Activated T-cell treated with anti-CD3 and anti-CD28 coated beads, Interleukin-2, amount 50 U/mL, for 1 hour (primary cell): ENCODE measurements around the gene KCNK10.

Source experiments
- DNase-seq: peaks from one replicate; pipeline ENCODE4 v3.0.0-alpha.2; 2020

The KCNK10 gene, protein sequence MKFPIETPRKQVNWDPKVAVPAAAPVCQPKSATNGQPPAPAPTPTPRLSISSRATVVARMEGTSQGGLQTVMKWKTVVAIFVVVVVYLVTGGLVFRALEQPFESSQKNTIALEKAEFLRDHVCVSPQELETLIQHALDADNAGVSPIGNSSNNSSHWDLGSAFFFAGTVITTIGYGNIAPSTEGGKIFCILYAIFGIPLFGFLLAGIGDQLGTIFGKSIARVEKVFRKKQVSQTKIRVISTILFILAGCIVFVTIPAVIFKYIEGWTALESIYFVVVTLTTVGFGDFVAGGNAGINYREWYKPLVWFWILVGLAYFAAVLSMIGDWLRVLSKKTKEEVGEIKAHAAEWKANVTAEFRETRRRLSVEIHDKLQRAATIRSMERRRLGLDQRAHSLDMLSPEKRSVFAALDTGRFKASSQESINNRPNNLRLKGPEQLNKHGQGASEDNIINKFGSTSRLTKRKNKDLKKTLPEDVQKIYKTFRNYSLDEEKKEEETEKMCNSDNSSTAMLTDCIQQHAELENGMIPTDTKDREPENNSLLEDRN

DNA sequence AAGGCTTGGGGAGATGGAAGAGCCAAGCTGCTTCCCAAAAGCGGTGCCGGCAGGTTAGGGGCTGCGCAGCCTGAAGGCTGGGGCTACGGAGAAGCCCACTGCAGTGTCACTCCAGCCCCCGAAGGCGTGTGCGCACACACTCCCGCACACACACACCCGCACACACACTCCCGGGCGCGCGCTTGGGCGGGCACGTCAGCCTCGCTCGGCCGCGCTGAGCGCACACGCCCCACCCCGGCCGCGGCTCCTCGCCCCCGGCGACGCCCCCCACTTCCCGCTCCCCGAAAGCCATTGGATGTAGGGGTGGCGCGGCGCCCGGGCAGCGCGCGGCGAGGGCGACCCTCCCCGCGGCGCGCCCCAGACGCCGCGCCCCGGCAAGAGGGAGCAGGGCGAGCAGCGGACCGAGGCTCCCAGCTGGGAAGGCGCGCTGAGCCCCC, at the start of gene KCNK10:
Gene KCNK10, minus strand, starts transcription at position 184 of the 437 bp plus-strand sequence. CDS start 471 bp downstream, outside the sequence.
- DNase-seq: no peak

DNA sequence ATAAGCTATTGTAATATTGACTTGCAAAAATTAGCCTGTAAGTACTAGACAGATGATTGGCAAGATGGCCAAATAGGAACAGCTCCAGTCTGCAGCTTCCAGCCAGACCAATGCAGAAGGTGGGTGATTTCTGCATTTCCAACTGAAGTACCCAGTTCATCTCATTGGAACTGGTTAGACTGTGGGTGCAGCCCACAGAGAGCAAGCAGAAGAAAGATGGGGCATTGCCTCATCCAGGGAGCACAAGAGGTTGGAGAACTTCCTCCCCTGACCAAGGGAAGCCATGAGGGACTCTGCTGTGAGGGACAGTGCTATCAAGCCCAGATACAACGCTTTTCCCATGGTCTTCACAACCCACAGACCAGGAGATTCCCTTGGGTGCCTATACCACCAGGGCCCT, 46.4 kb upstream of the KCNK10 start:
- DNase-seq: no peak

DNA sequence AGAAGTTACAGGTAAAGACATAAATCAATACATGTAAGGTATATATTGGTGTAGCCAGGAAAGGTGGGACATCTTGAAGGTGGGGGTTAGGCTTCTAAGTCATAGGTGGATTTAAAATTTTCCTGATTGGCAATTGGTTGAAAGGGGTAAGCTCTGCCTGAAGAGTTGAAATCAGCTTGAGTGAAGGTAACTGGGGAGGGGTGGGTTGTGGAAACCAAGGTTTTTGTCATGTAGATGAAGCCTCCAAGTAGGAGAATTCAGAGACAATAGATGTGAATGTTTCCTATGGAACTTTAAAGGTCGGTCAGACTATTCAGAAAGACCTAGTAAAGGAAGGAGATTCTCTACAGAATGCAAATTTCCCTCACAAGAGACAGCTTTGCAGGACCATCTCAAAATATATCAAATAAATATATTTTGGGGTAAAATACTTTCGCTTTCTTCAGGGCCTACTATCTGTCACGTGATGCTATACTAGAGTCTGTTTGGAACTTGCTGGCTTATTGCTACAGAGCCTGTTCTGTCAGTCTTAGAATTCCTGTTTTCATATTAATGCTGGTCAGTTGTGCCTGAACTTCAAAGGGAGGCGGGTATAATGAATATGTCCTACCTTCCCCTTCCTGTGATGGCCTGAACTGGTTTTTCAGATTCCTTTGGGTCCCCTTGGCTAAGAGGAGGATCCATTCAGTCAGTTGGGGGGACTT, 41.8 kb upstream of the KCNK10 start:
- no peak for DNase-seq

DNA sequence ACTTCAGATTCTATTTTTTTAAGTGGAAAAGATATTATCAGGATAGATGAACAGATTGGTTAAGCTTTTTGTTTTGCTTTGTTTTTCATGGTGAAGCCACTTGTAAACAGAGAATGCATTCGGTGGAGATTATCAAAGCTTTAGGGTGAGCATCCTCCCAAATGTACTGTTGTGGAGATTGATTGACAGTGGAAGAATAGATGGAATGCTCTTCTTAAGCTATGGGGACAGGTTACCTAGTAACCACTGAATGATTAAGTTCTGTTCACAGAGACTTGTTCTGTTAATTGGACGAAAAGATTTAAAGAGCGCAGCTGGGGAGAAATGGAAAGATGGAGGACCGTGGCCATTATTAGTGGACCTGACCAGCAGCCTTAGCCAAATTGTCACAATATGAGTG, 40.6 kb upstream of the KCNK10 start:
- no peak for DNase-seq

DNA sequence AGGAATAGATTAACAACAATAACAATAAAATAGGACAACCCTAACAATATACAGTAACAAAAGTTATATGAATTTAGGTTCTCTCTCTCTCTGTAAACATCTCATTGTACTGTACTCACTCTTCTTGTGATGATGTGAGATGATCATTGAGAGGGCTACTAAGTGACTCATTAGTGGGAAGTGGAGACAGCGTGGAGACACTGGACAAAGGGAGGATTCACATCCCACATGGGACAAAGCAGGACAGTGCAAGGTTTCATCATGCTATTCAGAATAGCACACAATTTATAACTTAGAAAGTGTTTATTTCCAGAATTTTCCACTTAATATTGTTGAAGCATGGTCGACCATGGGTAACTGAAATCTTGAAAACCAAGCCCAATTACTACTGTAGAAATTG, 36.4 kb upstream of the KCNK10 start:
- DNase-seq: no peak

DNA sequence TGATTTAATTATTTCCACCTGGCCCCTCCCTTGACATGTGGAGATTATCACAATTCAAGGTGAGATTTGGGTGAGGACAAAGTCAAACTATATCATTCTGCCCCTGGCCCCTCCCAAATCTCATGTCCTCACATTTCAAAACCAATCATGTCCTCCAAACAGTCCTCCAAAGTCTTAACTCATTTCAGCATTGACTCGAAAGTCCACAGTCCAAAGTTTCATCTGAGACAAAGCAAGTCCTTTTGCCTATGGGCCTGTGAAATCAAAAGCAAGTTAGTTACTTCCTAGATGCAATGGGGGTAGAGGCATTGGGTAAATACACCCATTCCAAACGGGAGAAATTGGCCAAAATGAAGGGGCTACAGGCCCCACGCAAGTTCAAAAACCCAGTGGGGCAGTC, 31.3 kb upstream of the KCNK10 start:
- no peak for DNase-seq

DNA sequence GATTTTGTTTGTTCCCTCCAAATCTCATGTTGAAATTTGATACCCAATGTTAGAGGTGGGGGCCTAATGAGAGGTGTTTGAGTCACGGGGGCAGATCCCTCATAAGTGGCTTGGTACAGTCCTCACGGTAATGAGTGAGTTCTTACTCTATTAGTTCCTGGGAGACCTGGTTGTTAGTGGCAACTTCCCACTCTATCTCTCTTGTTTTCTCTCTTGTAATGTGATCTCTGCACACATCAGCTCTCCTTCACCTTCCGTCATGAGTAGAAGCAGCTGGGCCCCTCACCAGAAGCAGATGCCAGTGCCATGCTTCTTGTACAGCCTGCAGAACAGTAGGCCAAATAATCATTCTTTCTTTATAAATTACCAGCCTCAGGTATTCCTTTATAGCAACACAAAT, 29.6 kb upstream of the KCNK10 start:
- DNase-seq: no peak

DNA sequence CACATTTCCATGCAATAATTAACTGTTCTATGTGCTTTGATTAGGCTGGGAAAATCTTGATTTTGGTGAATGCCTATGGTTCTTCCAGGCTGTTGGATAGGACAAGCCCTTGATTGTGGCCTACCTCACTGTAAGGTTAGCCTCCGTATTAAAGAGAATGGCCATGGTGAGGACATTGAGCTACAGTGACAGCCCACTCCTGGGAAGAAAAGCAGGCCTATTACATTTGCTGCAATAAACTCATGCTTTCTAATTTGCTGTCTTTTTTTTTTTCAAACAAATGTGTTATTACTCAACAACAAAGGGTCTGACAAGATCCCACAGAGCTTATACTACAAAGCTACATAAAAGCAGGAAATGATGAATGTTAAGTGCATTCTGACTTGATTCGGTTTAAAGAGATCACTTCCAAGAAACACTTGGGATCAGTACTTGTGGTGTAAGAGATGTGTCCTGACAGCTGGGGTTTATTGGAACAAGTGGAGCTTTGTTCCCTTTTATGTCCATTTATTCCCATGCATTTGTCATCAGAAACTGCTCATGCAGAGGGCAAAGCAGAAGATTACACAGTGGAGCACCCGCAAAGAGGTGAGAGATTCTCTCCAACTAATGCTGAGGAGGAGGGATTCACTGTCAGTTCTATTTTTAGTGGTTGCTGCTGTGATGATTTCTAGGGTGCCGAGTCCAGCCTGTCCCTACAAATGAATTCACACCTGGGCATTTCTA, 29.1 kb upstream of the KCNK10 start:
- DNase-seq: no peak

DNA sequence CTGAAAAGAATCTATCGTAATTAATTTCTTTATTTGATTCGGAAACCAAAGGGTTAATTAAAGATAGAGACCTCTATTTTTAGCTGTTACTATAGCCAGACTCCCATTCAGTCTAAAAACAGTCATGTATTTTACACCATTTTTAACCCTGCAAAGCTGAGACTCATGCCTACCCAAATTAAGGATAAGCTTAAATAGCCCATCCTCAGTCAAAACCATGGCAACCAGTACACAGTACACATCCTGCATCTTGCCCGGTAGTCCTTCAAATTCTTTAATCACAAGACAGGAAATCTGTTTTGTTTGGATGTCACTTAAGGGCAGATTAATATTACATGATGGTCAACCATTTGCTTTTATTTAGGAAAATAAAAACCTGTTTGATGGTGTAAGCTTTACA, 25.5 kb upstream of the KCNK10 start:
- no peak for DNase-seq

DNA sequence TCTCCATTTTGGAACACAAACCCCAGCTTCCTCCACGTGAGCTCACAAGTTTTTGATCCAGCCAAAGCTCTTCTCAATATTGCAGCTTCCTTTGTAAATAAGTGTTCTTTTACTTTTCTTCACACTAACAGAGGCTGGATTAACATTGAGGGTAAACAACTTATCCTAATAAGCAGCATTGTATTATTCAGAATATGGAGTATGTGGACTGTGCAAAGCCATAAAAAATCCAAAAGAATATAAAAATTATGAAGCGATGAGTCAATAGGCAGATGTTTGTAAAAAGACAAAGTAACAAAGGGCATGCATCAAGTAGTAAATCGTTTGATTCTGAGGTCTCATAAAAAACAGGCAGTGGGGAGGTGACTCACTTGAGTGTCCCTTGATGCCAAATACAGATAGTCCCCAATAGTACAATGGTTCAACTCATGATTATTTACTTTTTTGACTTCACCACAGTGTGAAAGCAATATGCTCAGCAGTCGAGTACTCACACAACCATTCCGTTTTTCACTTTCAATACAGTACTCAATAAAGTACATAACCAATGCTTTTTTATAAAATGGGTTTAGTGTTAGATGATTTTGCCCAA, 23.1 kb upstream of the KCNK10 start:
- no peak for DNase-seq

DNA sequence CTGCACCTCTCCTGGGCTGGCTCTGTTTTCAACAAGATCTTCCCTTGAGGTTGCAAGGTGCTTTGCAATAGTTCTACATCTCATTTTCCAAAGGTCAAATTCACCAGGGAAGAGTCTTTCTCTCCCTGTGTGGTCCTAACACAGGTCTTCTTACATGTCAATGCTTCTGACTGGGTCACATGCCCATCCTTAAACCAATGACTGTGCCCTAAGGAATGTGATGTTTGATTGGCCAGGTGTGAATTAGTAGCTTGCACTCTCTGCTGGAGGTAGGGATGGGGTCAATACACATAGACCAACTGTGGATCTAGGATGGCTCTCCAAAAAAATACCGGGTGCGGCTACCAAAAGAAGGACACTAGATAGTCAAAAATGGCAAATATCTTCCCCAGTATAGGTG, 19.9 kb upstream of the KCNK10 start:
- DNase-seq: no peak

DNA sequence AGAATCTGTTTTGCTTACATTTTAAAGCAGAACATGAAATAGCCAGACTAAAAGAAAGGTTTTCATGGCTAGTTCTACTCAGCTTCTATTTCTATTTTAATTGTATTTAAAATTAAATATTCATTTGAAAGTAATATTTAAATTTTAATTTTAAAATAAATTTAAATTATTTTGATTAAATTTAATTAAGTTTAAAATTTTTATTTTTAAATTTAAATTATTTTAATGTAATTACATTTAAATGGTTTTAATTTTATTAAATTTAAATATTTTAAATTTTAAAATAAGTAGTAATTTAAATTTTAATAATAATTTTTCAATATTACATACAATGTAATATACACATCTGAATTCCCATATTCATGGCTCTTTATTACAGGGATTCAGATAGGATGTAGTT, 17.3 kb upstream of the KCNK10 start:
- DNase-seq: no peak

DNA sequence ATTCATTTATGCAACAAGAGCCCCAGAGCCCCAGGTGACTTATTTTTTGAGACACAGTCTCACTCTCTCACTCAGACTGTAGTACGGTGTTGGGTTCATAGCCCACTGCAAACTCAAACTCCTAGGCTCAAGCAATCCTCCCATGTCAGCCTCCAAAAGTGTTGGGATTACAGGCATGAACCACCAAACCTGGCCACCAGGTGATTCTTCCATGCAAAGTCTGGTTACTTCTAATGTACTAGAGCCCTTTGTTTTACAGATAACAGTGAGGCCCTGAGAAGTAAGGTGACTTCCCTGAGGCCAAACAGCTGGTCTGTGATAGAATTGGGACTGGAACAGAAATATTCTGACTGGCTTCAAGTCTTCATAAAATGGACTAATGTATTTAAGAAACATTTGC, 10.0 kb upstream of the KCNK10 start:
- DNase-seq: no peak

DNA sequence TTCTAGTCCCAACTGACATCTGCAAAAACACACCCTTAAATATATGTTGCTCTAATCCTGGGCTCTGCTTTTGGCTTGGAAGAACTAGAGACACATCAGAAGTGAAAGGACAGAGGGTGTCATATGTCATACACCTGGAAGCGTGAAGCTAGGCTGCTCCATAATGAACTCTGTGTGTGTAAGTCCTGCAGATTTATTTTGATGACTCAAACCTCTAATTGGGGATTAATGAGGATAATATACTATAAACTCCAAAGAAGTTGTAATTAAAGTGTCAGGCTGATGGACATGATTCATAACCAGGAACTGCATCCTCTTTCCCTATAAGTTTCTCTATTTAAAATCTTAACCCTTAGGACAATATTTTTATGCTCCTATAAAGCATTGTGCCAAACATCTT, 4.4 kb upstream of the KCNK10 start:
- DNase-seq: no peak

DNA sequence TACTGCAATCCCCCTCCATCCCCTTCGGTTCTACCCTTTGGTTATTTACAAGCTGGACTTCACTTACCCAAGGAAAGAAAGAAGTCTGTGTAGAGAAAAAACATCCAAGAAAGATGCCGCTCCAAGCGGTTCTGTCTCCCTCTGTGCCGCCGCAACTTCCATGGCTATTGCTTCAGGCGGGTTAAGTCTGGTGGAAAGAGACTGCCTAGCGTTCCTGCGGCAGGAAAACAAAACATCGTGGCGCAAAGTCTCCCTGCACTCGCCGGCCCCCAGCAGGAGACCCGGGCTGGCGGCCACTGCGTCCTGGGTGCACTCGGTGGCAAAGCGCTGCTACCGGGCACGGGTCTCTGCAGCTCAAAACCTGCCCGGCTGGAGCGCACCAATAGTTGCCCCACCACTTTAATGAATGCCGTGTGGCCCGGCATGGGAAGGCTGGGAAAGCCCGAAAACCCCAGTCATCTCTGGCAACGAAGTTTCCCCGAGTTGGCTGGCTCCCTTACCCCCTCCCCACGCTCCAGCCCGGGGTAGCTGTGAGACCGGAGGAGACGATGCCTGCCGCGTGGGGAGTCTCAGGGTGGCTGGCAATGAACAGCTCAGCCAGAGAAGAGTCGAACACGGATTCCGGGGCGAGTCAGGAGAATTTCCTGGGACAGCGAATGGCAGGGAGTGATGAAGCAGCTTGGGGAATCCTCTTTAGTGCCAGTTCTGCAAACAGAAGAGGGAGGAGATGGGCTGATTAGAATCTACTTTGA, 3.5 kb upstream of the KCNK10 start:
- DNase-seq: no peak

DNA sequence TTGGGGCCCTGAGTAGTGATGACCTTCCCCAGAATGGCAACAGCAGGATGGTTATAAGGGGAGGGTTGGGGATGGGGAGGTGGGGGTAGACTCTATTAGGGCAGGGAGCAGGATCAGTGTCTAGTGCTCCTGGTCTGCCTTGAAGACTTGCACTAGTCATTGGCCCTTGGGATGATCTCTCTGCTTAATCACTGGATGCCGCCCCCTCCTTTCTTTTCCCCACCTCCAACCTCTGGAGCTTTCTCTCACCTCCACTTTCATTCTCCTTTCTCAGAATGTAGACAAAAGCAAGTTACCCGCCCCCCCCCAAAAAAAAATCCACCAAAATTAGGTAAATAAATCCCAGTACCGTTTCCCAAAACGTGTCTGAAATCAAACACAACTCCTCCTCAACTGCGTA, 2.8 kb upstream of the KCNK10 start:
- DNase-seq: no peak

DNA sequence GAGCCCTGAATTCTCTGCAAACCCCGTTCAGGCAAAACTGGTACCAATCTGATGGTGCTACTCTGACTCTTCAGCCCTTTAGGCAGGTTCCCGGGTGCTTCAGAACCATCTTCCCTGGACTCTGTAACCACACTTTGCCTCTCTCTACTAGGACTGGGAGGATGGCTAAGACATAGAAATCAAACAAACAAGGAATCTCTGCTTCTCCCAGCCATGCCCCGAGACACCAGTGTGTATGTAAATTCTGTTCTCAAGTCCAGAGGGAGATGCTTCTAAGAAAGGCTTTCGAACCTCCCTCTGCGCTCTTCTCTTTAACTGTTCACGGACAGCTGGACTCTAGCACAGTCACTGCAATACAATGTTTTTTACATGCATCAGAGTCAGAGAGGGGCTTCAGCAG, 1.9 kb upstream of the KCNK10 start:
- no peak for DNase-seq

DNA sequence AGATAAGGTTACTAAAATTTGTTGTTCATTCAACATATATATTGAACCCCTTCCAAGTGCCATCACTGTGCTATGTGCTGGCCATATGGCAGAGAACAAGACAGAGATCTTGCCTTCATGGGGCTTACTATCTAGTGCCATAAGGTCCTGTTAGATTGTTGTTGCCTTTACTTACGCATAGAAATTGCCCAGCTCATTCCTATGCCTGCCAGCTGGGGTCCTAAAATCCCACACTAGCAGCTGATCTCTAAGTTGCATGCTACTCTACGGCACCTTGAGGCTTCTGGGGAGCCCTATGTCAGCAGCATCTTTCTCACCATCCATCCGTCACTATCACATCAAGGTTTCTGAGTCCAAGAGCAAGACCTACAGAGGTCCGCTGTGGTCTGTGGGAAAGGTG, 1.4 kb upstream of the KCNK10 start:
- no peak for DNase-seq

DNA sequence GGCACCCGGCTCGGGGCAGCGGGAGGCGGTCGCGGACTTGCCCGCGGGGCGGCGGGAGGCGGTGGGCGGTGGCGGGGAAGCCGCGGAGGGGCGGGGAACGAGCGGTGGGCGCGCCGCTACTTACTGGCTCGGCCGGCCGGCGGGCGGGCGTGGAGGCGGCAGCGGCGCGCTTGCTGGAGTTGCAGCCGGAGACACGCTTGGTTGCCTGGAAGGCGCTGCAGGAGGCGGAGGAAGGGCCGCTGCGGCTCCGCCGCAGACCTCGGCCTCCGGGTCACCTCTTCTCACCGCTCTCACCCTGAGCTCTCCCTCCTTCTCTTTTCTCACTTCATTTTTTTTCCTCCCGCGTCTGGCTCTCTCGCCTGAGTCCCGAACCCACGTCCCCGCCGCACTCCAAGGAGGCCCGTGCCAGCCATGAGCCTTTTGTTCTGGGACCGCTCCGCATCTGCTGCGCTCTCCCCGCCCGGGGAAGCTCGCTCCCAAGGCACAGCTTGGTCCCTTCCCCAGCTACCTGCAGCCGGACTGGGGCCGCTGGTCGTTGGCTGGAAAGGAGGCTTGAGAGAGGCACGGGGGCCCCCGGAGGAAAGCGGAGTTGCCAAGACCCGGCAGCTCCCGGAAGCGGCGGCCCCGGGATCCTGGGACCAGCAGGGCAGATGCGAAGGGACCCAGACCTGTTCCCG, 592 bp upstream of the KCNK10 start:
- no peak for DNase-seq

DNA sequence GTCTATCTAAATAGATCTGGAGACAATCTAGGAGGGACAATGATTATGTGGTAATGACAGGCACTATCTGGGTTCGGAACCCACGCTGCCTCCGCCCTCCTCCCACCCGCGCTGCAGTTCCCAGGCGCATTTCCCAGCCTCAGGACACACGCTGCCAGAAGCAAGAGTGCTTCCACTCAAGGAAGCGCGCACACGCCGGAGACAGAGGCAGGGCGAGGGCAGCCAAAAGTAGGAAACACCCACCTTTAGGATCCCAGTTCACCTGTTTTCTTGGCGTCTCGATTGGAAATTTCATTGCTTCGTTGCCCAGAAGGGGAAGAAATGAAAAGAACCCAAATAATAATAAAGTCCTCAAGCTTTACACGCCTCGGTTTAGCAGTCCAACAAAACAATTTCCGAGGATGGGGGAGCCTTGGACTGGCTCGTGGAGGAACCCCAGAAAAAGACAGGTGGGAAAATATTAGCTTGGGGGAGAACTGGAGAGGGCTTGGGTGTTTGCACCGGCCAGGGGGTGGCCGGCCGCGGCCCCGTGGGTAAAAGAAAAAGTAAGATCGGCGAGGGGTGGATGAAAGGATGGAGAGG, 474 bp downstream of the KCNK10 start:
- DNase-seq: no peak
